Skeletal muscle tissue (tissue), 5 donors: ENCODE data around the gene CRACR2A. TPM values are rescaled to one million over a fixed set of nuclear protein-coding genes. Genes with fewer than 3 reads are reported as not detected.

Source experiments
- H3K27ac ChIP-seq: one replicate; pipeline ENCODE4 v1.7.0; 2013; ENCODE audit warnings: mild to moderate bottlenecking, low read depth, low read length, inconsistent platforms
- H3K27me3 ChIP-seq, 3 donors: one replicate each; pipeline ENCODE4 v1.7.0; 2013; ENCODE audit warnings: low read length in 3 of 3; ENCODE audit not compliant: control insufficient read depth in 3 of 3, insufficient read depth in 3 of 3
- H3K36me3 ChIP-seq, 3 donors: one replicate each; pipeline ENCODE4 v1.7.0; 2013; ENCODE audit warnings: low read length in 3 of 3; ENCODE audit not compliant: control insufficient read depth in 3 of 3, insufficient read depth in 3 of 3
- H3K4me1 ChIP-seq, 3 donors: one replicate each; pipeline ENCODE4 v1.7.0; 2013; ENCODE audit warnings: low read length in 3 of 3, mild to moderate bottlenecking in 3 of 3; ENCODE audit not compliant: control insufficient read depth in 3 of 3, insufficient read depth in 3 of 3
- H3K4me3 ChIP-seq, 3 donors: one replicate each; pipeline ENCODE4 v1.7.0; 2013; ENCODE audit warnings: low read length in 3 of 3
- H3K9ac ChIP-seq, 3 donors: one replicate each; pipeline ENCODE4 v1.7.0; 2013; ENCODE audit warnings: low read length in 3 of 3, mild to moderate bottlenecking in 3 of 3, moderate library complexity in 2 of 3, low read depth in 1 of 3
- H3K9me3 ChIP-seq, 3 donors: one replicate each; pipeline ENCODE4 v1.7.0; 2013; ENCODE audit warnings: low read length in 3 of 3; ENCODE audit not compliant: control insufficient read depth in 3 of 3
- small RNA-seq: library from RNA; depleted of rRNA; stranded (forward); fragments of <200 nt; gene quantifications from one replicate; pipeline ENCODE3, GENCODE V24; 2014
- total RNA-seq: library from RNA; depleted of rRNA; stranded (reverse); fragments of >200 nt; gene quantifications from one replicate; pipeline ENCODE4 v1.2.3, GENCODE V29; 2014
- donor health status: Osteomylitis.

The CRACR2A gene
- total RNA-seq, 1 donor from 2014 or later: 2.1 TPM

- Histone ChIP-seq H3K9ac (no peak overlapping the region), H3K9me3 (no peaks in the 10 kb centered on the region), H3K27me3 (peaks cover 0 to 18% (median 0%) of the 10 kb centered on the region in 3 donors), H3K4me3 (no peak overlapping the region), H3K4me1 (no peaks in the 10 kb centered on the region), H3K36me3 (no peaks in the 10 kb centered on the region), H3K27ac (no peak overlapping the region)
Measured at GRCh38 chr12:3574986-3575385, 177.9 kb downstream of the CRACR2A start.

- H3K9ac ChIP-seq: no peak overlapping the region
- no peak overlapping the region for H3K4me3 ChIP-seq
- no peaks in the 10 kb centered on the region for H3K36me3 ChIP-seq
- no peaks in the 10 kb centered on the region for H3K9me3 ChIP-seq
- H3K4me1 ChIP-seq: no peaks in the 10 kb centered on the region
- peaks cover 0 to 11% (median 0%) of the 10 kb centered on the region in 3 donors for H3K27me3 ChIP-seq
- H3K27ac ChIP-seq: no peak overlapping the region
Measured at GRCh38 chr12:3572560-3572959, 180.3 kb downstream of the CRACR2A start.

- H3K36me3 ChIP-seq: no peaks in the 10 kb centered on the region
- H3K4me3 ChIP-seq: no peak overlapping the region
- H3K9me3 ChIP-seq: no peaks in the 10 kb centered on the region
- no peak overlapping the region for H3K27ac ChIP-seq
- no peak overlapping the region for H3K9ac ChIP-seq
- peaks cover 0 to 5% (median 0%) of the 10 kb centered on the region in 3 donors for H3K27me3 ChIP-seq
- H3K4me1 ChIP-seq: no peaks in the 10 kb centered on the region
Measured at GRCh38 chr12:3571724-3572123, 181.2 kb downstream of the CRACR2A start.

GRCh38 chr12:3571323-3571722 lies 181.6 kb downstream of the CRACR2A start:
- Histone ChIP-seq H3K4me1 (no peaks in the 10 kb centered on the region), H3K36me3 (no peaks in the 10 kb centered on the region), H3K27me3 (peaks cover 0 to 3% (median 0%) of the 10 kb centered on the region in 3 donors), H3K9me3 (no peaks in the 10 kb centered on the region), H3K27ac (no peak overlapping the region), H3K9ac (no peak overlapping the region), H3K4me3 (no peak overlapping the region)

- H3K9ac ChIP-seq: no peak overlapping the region
- H3K4me3 ChIP-seq: no peak overlapping the region
- H3K27me3 ChIP-seq: no peaks in the 10 kb centered on the region
- H3K4me1 ChIP-seq: no peaks in the 10 kb centered on the region
- no peaks in the 10 kb centered on the region for H3K36me3 ChIP-seq
- H3K27ac ChIP-seq: no peak overlapping the region
- no peaks in the 10 kb centered on the region for H3K9me3 ChIP-seq
Measured at GRCh38 chr12:3568695-3569094, 184.2 kb downstream of the CRACR2A start.

GRCh38 chr12:3565985-3566384 lies 186.9 kb downstream of the CRACR2A start:
- Histone ChIP-seq H3K4me3 (no peak overlapping the region), H3K4me1 (no peaks in the 10 kb centered on the region), H3K27me3 (peaks cover 0 to 5% (median 0%) of the 10 kb centered on the region in 3 donors), H3K27ac (no peak overlapping the region), H3K36me3 (no peaks in the 10 kb centered on the region), H3K9me3 (peaks cover 0 to 3% (median 0%) of the 10 kb centered on the region in 3 donors), H3K9ac (no peak overlapping the region)

Small RNA genes within 50 kb of the gene (small RNA-seq; reads per million reads assigned to genes)
- not detected for gene RNU6-174P

Other genes with a start within 250 kb of the CRACR2A start
- 6.3 TPM for gene PARP11, start 120.3 kb upstream of the CRACR2A start, total RNA-seq